GM10266 (cell line): ENCODE data around the gene CSF1R.

Source experiments
- DNase-seq: peaks from one replicate; pipeline ENCODE4 v3.0.0; 2012; ENCODE audit errors: extremely low spot score
- TF ChIP-seq, protein P1 (sequence below): IDR thresholded peaks from 2 replicates; pipeline ENCODE4 v1.5.1; 2012; ENCODE audit warnings: mild to moderate bottlenecking, low read depth; ENCODE audit not compliant: control insufficient read depth, insufficient read depth; ENCODE audit errors: missing control alignments

The CSF1R gene

DNA sequence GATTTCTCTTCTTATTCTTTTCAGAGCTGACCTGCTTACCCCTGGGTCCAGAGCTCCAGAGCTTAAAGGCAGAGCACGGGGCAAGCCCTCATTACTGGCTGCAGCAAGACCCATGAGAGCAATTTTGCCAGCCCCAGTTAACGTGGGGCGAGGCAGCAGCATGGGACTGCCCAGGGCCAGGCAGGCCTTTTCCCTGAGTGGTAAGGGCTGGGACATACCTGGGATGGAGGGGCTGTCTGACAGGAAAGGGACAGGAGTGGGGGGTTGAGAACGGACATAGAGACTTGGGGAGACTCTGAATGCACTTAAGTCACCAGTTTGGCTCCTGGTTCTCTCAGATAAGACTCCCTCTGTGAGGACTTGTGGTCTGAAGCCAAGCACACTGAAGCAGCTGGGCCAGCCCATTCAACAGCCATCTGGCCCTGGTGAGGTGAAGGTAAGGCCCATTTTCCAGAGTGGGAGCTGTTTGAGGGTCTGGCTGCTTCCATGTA is 59.6 kb downstream of the CSF1R start:
- TF ChIP-seq, protein P1, sequence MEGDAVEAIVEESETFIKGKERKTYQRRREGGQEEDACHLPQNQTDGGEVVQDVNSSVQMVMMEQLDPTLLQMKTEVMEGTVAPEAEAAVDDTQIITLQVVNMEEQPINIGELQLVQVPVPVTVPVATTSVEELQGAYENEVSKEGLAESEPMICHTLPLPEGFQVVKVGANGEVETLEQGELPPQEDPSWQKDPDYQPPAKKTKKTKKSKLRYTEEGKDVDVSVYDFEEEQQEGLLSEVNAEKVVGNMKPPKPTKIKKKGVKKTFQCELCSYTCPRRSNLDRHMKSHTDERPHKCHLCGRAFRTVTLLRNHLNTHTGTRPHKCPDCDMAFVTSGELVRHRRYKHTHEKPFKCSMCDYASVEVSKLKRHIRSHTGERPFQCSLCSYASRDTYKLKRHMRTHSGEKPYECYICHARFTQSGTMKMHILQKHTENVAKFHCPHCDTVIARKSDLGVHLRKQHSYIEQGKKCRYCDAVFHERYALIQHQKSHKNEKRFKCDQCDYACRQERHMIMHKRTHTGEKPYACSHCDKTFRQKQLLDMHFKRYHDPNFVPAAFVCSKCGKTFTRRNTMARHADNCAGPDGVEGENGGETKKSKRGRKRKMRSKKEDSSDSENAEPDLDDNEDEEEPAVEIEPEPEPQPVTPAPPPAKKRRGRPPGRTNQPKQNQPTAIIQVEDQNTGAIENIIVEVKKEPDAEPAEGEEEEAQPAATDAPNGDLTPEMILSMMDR, result no peak
- DNase-seq, result no peak

DNA sequence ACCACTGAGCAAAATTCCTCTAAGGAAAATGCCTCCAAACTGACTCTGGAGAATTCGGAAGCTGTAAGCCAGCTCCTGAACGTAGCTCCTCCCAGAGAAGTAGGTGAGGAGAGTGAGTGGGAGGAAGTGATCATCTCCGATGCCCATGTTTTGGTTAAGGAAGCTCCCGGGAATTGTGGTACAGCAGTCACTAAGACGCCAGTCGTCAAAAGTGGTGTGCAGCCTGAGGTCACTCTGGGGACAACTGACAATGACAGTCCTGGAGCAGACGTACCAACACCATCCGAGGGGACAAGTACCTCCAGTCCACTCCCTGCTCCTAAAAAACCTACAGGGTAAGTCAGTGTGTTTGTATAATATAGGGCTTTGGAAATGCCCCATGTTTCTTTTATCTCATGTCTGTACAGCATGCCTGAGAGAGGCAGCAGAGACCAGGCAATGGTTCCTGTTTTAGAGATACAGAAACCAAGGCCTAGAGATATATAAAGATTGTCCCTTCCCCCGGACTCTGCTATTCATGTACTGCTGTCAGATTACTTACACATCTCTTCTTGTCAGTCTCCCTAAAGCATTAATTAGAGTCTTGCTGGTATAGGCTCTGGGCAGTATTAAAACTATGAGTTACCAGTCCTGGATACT is 61.9 kb downstream of the CSF1R start:
- DNase-seq, result no peak
- TF ChIP-seq, protein P1, result peak; percentile 30

- DNase-seq, result no peak
Measured at GRCh38 chr5:150023136-150023535, 63.2 kb downstream of the CSF1R start.

DNA sequence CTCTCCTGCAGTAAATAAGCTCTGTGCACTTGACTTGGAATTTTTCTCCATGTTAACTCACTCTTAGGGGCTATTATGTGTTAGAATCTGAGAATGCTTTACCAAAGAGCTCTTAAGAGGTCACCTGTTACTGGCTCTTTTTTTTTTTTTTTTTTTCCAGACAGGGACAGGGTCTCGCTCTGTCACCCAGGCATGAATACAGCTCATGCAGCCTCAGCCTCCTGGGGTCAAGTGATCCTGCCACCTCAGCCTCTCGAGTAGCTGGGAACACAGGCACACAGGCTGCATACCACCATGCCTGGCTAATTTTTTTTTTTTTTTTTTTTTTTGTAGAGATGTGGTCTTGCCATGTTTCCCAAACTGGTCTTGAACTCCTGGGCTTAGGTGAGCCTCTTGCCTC is 63.7 kb downstream of the CSF1R start:
- DNase-seq, result no peak
- TF ChIP-seq, protein P1, result no peak

More at GRCh38 chr5:150023136-150023535, 63.2 kb downstream of the CSF1R start:
- TF ChIP-seq, protein P1, result no peak

- no peak for DNase-seq
- TF ChIP-seq, protein P1, result no peak
Measured at GRCh38 chr5:150022158-150022531, 64.2 kb downstream of the CSF1R start.

DNA sequence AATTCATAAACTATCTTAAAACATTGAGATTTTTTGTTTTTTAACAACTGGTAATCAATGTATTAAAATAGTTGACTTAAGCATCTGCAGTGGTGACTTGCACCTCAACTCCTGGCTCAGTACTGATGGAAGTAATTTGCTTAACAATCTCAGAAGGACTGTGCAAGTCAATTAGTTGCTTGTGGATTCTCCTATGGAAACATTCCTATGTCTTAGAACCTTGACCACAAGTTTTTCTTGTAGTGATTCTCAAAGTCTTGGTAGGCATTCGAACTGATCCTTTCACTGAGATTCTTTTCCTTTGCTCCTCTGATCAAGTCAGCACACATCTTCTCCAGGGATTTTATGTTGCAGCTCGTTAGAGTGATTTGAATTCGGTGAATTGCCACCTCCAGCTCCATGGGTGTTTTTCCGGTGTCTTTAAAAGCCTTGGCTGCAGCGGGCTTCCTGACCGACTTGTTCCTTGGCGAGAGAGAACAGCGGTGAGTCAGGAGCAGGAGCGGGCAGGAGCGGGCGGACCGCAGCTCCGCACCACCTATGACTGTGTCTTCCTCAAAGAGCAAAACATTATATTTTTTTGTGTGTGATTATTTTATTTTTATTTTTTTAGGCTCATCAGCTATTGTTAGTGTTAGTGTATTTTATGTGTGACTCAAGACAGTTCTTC is 64.7 kb downstream of the CSF1R start:
- no peak for DNase-seq
- TF ChIP-seq, protein P1, result no peak

DNA sequence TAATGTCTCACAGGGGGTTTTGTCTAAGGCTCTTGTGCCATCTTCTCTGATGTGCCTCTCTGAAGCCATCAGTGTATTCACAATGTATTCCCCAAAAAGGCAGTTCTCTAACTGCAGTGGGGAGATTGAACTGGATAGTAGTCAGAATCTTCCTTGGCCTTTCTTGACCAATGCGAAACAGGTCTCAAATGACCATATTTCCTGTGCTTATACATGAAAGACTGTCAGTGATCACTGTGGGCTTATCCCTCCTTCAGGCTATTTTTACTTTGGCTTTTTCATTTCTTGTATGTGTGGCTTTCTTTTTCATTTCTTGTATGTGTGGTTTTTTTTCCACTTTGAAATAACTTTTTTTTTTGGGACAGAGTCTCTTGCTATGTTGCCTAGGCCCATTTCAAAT is 66.1 kb downstream of the CSF1R start:
- DNase-seq, result no peak
- TF ChIP-seq, protein P1, result no peak
